Esophagus squamous epithelium (tissue), 5 donors: ENCODE data around the gene TMEM245. TPM values are rescaled to one million over a fixed set of nuclear protein-coding genes. Genes with fewer than 3 reads are reported as not detected.

Experiments used
- DNase-seq: peaks from one replicate; lab custom pipeline; 2025; lab: John Stamatoyannopoulos, UW
- H3K27ac ChIP-seq, 4 donors: fragments of 200-600 bp; sonication (generic); one replicate each; pipeline ENCODE4 v1.5.1; 2016 to 2019; ENCODE audit warnings: mild to moderate bottlenecking in 1 of 4
- H3K27me3 ChIP-seq, 4 donors: fragments of 200-600 bp; sonication (generic); 1 replicate in 3 of 4; 2 replicates in 1 of 4; pipeline versions ENCODE4 v1.5.1 to v1.6.0; 2017 to 2021; ENCODE audit warnings: antibody characterized with exemption in 1 of 4
- H3K36me3 ChIP-seq, 3 donors: fragments of 200-600 bp; sonication (generic); one replicate each; pipeline ENCODE4 v1.5.1; 2016 to 2019
- H3K4me1 ChIP-seq, 3 donors: fragments of 200-600 bp; sonication (generic); one replicate each; pipeline ENCODE4 v1.5.1; 2017 to 2019
- H3K4me3 ChIP-seq, 4 donors: fragments of 200-600 bp; sonication (generic); 1 replicate in 3 of 4; 2 replicates in 1 of 4; pipeline ENCODE4 v1.5.1; 2016 to 2019; ENCODE audit warnings: mild to moderate bottlenecking in 2 of 4, moderate library complexity in 1 of 4
- H3K9me3 ChIP-seq, 3 donors: fragments of 200-600 bp; sonication (generic); one replicate each; pipeline ENCODE4 v1.5.1; 2016 to 2019
- POLR2A ChIP-seq, 4 donors: fragments of 450-650 bp; IDR thresholded peaks; one replicate each; pipeline ENCODE4 v1.6.1; 2017; ENCODE audit warnings: antibody characterized with exemption in 4 of 4, mild to moderate bottlenecking in 4 of 4, moderate library complexity in 3 of 4
- WGBS, 2 donors: methylation state at CpG; one replicate each; pipeline ENCODE4 v1.1.5; 2018; 5-methylcytosine and 5-hydroxymethylcytosine counted together
- intact Hi-C: fragments of 100-400 bp; cut with DNase I; formaldehyde crosslinking; loops from one replicate; pipeline ENCODE4 v1.15.0; 2022
- total RNA-seq, 4 donors: library from RNA; depleted of rRNA; stranded (reverse); fragments of >200 nt; gene quantifications; one replicate each; pipeline ENCODE4 v1.1.0, GENCODE V29; 2016
- TF ChIP-seq, protein P1 (sequence below), 6 experiments: fragments of 450-650 bp in 4 of 6; fragments of 200-600 bp in 2 of 6; sonication (generic) in 2 of 6; IDR thresholded peaks; one replicate each; pipeline ENCODE4 v1.5.1; 2016 to 2019; ENCODE audit warnings: antibody characterized with exemption in 6 of 6, mild to moderate bottlenecking in 4 of 6, moderate library complexity in 4 of 6
- donor health status: DM: yes; HTN: yes; CAD: no.

Gene TMEM245
- total RNA-seq, 4 donors from 2014 or later = 12.5 to 45.4 (median 25.9) TPM

DNA sequence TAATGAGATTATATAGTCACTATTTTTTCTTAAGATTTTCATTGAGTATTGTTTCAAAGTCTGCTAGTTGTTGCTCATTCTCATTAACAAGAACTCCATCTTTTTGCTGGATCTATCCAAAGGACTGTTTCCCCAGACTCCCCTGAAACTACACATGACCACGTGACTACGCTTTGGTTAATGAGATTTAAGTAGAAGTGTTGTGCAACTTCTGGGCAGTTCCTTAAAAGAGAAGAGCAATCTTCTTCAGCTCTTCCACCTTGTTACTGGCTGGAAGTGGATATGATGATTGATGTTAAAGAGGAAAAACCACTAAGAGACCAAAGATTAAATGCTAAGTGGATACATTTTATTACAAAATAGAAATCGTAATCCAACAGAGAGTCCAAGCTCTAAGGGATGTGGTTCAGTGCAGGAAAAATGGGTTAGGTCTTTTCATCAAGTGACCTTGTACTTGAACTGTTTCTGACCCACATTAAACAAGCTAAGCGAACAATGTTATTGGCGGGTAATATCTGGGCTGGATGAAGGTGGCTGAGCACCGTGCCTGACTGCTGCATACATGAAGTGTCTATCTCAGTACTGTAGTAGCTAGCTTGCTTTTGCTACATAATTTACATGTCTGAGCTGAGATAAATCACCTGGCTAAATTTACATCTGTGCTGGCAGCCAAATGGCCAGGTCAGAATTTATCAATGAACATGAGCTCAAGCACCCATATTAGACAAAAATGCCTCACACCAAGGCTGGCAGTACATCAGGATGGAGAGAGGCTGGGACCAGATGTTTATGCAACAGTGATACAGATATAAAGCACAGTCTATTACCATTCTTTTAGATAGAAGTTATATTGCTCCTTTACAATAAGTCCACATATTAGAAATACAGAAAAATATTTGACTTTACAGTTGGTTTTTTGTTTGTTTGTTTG, 98.9 kb downstream of the TMEM245 start:
- DNase-seq = no peak
- intact Hi-C loops = no loop called here
- H3K27ac ChIP-seq = no peak overlapping the region
- H3K36me3 ChIP-seq = peaks cover 0 to 45% (median 0%) of the 10 kb centered on the region in 3 donors
- no peak for TF ChIP-seq POLR2A (IDR thresholded peaks at IDR 0.05)
- TF ChIP-seq, protein P1, sequence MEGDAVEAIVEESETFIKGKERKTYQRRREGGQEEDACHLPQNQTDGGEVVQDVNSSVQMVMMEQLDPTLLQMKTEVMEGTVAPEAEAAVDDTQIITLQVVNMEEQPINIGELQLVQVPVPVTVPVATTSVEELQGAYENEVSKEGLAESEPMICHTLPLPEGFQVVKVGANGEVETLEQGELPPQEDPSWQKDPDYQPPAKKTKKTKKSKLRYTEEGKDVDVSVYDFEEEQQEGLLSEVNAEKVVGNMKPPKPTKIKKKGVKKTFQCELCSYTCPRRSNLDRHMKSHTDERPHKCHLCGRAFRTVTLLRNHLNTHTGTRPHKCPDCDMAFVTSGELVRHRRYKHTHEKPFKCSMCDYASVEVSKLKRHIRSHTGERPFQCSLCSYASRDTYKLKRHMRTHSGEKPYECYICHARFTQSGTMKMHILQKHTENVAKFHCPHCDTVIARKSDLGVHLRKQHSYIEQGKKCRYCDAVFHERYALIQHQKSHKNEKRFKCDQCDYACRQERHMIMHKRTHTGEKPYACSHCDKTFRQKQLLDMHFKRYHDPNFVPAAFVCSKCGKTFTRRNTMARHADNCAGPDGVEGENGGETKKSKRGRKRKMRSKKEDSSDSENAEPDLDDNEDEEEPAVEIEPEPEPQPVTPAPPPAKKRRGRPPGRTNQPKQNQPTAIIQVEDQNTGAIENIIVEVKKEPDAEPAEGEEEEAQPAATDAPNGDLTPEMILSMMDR (IDR thresholded peaks at IDR 0.05) = no peak
- H3K4me1 ChIP-seq = peaks cover 0 to 50% (median 0%) of the 10 kb centered on the region in 3 donors
- 64 to 82% methylated on average over 6 of the region's 6 CpGs for WGBS, 2 donors
- H3K27me3 ChIP-seq = peaks cover 0 to 3% (median 0%) of the 10 kb centered on the region in 4 donors
- H3K4me3 ChIP-seq = no peak overlapping the region
- H3K9me3 ChIP-seq = no peaks in the 10 kb centered on the region

DNA sequence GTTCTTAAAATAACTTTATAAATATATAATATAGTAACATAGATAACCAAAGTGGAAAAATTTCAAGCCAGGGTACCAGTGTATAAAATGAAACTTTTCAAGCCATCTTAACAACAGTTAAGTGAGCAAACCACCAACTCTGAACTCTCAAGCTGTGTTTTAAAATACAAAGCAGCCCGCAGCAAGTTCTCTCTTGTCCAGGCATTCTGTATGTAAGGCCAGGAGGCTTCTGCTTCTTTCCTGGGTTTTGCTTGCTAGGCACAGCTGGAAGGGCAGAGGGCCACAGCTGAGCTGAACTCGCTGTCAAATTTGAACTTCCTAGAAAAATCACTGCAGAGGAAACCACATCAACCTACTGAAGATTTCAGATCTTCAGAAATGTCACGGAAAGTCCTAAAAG, 99.6 kb downstream of the TMEM245 start:
- Histone ChIP-seq H3K4me1 (peaks cover 0 to 45% (median 0%) of the 10 kb centered on the region in 3 donors), H3K4me3 (no peak overlapping the region), H3K27me3 (peaks cover 0 to 9% (median 0%) of the 10 kb centered on the region in 4 donors), H3K36me3 (peaks cover 0 to 42% (median 0%) of the 10 kb centered on the region in 3 donors), H3K9me3 (no peaks in the 10 kb centered on the region), H3K27ac (no peak overlapping the region)
- TF ChIP-seq POLR2A (IDR thresholded peaks at IDR 0.05) = no peak
- TF ChIP-seq, protein P1 (IDR thresholded peaks at IDR 0.05) = no peak
- DNase-seq = no peak
- 42 to 63% methylated on average over 3 of the region's 3 CpGs for WGBS, 2 donors
- intact Hi-C loops = no loop called here

GRCh38 chr9:109019420-109019819, 100.3 kb downstream of the TMEM245 start:
- H3K4me1 ChIP-seq = peaks cover 0 to 50% (median 3%) of the 10 kb centered on the region in 3 donors
- TF ChIP-seq POLR2A (IDR thresholded peaks at IDR 0.05) = no peak
- TF ChIP-seq, protein P1 (IDR thresholded peaks at IDR 0.05) = no peak
- no peak for DNase-seq
- peak overlapping the region in 1 of 4 donors; percentile 9 for H3K27ac ChIP-seq
- 45 to 57% methylated on average over 3 of the region's 3 CpGs for WGBS, 2 donors
- H3K36me3 ChIP-seq = peaks cover 0 to 35% (median 0%) of the 10 kb centered on the region in 3 donors
- intact Hi-C loops = no loop called here
- H3K9me3 ChIP-seq = no peaks in the 10 kb centered on the region
- H3K4me3 ChIP-seq = no peak overlapping the region
- H3K27me3 ChIP-seq = peaks cover 0 to 9% (median 0%) of the 10 kb centered on the region in 4 donors

GRCh38 chr9:109017493-109017892, 102.3 kb downstream of the TMEM245 start:
- Histone ChIP-seq H3K36me3 (peaks cover 0 to 26% (median 0%) of the 10 kb centered on the region in 3 donors), H3K4me3 (no peak overlapping the region), H3K27me3 (peaks cover 0 to 27% (median 0%) of the 10 kb centered on the region in 4 donors), H3K9me3 (no peaks in the 10 kb centered on the region), H3K27ac (no peak overlapping the region), H3K4me1 (peaks cover 0 to 57% (median 6%) of the 10 kb centered on the region in 3 donors)
- TF ChIP-seq POLR2A (IDR thresholded peaks at IDR 0.05) = no peak
- TF ChIP-seq, protein P1 (IDR thresholded peaks at IDR 0.05) = no peak
- 76 to 92% methylated on average over 6 of the region's 6 CpGs for WGBS, 2 donors
- intact Hi-C loops = no loop called here
- no peak for DNase-seq

- intact Hi-C loops = no loop called here
Measured at GRCh38 chr9:109017061-109017460, 102.7 kb downstream of the TMEM245 start.

More at GRCh38 chr9:109017061-109017460, 102.7 kb downstream of the TMEM245 start:
- Histone ChIP-seq H3K9me3 (no peaks in the 10 kb centered on the region), H3K27me3 (peaks cover 0 to 27% (median 0%) of the 10 kb centered on the region in 4 donors), H3K4me3 (no peak overlapping the region), H3K27ac (no peak overlapping the region), H3K4me1 (peaks cover 0 to 60% (median 6%) of the 10 kb centered on the region in 3 donors), H3K36me3 (peaks cover 0 to 26% (median 0%) of the 10 kb centered on the region in 3 donors)
- DNase-seq = no peak
- TF ChIP-seq, protein P1 (IDR thresholded peaks at IDR 0.05) = no peak
- no peak for TF ChIP-seq POLR2A (IDR thresholded peaks at IDR 0.05)
